GM12872 (cell line): ENCODE measurements around the gene DLGAP4.

Experiments used
- TF ChIP-seq, protein P1 (sequence below): IDR thresholded peaks from 3 replicates; pipeline ENCODE4 v1.5.1; 2011; ENCODE audit warnings: low read depth, mild to moderate bottlenecking, low read length, moderate library complexity; ENCODE audit not compliant: insufficient read depth

DLGAP4 gene

DNA sequence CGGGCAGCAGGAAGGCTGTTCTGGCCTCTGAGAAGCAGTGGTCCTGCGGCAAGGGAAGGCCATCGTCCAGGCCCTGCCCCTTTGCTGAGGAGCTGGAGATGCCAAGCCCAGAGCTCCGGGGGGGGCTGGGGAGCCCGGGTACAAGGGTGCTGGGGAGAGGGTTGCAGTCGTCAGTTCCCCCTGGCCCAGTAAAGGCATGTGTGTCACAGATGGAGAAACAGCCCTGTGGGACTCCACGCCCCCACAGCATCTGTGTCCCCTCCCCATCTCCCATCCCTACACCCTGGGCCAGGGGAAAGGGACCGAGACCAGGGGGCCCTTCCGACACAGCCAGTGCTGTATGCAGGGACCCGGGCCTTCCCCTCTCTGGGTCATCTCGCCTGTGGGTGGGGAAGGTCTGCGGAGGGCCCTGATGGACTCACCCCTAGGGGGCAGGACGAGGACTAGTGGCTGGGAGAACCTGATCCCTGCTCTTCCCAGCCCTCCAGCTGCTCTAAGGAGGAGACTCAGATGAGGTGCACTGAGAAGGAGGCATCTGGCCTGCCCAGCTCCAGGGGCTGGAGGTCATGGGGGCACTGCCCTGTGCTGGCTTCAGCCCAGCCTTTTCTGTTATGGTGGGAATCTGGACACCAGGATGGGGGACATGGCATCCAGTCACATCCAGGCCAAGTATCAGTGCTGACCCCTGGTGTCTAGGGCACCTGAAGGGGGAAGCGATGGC lies 235.8 kb downstream of the DLGAP4 start:
- TF ChIP-seq, protein P1, sequence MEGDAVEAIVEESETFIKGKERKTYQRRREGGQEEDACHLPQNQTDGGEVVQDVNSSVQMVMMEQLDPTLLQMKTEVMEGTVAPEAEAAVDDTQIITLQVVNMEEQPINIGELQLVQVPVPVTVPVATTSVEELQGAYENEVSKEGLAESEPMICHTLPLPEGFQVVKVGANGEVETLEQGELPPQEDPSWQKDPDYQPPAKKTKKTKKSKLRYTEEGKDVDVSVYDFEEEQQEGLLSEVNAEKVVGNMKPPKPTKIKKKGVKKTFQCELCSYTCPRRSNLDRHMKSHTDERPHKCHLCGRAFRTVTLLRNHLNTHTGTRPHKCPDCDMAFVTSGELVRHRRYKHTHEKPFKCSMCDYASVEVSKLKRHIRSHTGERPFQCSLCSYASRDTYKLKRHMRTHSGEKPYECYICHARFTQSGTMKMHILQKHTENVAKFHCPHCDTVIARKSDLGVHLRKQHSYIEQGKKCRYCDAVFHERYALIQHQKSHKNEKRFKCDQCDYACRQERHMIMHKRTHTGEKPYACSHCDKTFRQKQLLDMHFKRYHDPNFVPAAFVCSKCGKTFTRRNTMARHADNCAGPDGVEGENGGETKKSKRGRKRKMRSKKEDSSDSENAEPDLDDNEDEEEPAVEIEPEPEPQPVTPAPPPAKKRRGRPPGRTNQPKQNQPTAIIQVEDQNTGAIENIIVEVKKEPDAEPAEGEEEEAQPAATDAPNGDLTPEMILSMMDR, result peak; percentile 37; the same call in 2 of the 3 replicates

DNA sequence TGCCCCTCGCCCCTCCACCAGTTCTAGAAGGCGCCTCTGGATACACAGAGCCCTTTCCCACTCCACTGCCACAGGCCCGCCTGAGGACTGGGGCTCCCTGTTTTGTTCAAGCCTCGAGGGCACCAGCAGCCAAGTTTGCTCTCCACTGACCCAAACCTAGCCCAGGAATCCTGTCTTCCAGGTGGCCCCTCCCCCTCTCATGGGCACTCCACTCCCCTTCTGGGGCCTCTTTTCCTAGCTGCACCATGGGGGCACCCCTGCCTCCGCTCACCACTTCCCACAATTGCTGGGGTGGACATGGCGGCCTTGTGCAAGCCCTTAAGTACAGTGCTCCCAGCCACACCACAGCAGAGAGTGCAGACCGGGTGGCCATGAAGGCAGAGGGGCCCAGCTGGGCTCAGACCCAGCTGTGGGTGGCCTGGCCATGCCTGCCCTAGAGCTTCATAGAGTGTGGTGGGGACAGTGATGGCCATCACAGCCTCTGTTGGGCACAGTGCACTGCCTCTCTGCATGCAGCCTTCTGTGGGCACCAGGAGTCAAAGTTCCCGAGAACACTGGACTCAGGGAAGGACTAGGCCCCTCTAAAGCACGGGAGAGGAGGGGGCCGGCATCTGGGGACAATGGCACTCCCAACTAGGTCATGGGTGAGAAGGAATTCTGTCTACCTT lies 236.5 kb downstream of the DLGAP4 start:
- TF ChIP-seq, protein P1, result no peak

DNA sequence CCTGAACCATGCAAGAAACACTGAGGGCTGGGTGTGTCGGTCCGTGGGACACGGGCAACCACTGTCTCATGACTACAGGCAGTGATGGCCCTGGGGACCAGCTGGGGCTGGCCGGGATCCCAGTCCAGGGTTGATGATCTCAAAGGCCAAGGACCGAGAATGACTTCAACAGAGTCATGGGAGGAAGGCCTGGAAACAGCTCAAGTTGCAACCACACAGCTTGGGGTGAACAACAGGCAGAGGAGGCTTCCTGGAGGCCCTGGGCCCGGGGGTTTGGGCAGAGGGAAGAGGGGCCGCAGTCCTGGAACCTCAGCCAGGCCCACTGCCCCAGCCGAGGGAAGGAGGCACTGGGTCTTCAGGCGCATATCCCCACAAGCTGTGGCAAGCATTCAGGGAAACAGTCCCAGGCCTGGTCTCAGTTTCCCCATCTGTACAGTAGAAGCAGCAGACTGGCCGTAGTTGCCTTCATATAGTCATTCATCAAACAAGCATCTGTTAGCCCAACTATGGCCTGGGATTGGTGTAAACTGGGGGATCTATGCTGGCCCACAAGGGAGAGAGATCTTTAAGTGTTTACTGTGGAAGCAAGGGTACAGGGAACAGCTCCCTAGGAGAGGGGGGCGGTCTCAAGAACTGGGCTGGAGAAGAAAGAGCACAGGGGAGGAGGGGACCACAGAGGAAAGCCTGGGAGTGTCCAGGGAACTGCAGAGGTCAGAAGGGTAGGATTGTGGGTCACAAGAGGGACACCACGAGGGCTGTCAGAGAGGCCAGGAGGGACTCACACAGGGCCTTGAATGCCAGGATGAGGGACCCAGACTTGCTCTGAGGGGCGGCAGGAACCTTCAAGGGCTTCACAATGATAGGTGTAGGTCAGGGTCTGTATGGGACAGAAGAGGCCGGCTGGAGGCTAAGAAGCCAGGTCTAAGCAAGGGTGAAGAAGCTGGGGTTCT lies 237.3 kb downstream of the DLGAP4 start:
- TF ChIP-seq, protein P1, result no peak

DNA sequence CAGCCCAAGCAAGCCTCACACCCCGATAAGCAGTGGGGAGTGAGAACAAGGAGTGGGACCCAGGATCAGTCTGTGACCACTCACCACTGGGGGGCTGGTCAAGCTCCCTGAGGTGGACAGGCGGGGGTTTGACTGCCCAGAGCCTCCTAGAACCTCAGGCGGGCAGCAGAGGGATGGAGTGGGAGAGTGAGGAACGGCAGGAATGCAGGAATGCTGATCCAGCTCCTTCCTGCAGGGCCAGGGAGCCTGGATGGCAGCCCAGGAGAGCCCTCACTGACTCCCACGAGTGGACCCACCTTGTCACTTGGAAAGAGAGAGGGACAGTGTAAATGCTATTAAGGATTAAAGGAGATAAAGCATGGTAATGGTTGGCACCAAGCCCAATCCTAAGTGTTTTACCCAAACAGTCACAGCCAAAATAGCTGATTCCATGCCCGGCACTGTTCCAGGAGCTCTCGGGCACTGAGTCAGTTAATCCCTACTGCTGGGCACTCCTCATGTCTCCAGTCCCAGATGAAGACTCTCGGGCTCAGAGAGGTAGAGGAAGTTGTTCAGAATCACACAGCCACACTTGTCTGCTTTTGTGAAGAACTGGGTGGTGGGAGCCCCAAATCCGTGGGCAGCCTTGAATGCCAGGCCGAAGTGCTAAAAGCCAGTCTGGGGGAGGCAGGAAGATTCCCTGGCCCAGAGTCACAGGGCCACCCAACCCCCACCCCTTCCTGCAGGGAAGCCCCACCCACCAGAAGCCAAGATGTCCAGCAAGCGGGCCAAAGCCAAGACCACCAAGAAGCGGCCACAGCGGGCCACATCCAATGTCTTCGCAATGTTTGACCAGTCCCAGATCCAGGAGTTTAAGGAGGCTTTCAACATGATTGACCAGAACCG lies 238.2 kb downstream of the DLGAP4 start:
- TF ChIP-seq, protein P1, result no peak

DNA sequence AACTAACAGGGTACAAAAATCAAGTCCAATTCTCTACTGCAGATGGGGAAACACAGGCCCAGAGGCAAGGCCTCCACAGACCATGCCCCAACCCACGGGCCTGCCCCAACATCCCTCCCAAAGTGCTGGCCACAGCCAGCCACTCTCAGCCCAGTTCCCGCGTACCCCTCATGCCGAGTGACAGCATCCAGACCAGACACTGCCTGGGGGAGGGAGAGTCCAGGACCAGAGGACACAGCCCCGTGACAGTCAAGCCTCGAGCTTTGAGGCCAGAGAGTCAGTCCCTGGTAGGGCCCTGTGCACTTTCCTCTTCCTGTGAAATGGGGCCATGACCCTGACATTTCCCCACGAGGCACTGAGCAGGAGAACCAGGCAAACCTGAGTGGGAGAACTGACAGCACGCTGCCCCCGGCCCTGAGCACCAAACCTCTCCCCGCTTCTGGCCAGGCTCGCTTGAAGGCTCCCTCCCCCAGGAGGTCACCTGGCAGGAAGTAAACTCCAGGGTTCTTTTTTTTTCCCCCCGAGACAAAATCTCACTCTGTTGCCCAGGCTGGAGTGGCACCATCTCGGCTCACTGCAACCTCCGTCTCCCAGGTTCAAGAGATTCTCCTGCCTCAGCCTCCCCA lies 240.1 kb downstream of the DLGAP4 start:
- TF ChIP-seq, protein P1, result no peak

DNA sequence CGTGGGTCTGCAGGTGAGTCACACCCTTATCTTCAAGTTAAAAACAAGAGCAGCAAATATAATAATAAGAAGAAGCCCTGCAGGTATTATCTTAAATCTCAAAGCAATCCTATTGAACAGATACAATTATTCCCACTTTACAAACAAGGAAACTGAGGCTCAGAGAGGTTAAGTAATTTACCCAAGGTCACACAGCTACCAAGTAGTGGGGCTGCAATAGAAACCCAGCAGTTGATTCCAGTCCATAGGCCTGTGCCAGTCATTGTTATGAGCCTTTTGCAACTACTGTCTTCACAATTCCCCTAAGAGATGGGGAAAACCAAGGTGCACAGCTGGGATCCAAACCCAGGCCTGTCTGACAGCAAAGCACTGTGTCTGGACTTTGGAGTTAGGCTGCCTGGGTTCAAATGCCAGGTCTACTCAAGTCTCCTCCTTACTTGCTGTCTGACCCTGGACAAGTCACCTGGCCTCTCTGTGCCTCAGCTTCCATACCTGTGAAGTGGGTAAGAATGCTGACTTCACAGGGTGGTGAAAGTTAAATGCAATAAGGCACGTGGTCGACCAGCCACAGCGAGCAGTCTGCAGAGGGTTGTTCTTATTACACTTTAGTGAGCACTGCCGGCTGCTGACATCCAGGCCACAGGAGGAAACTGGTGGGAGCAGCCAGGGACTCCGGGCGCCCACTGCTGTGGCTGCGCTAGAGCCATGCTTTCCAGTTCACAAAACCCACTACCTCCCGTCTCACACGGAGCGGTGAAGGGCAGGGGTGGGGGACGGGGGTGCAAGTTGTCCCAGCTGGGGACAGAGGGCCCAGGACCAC lies 241.3 kb downstream of the DLGAP4 start:
- TF ChIP-seq, protein P1, result no peak
